CD4-positive, alpha-beta T cell treated with Interleukin-6 at 100 ng/mL for 8 hours (primary cell): ENCODE results near the gene NUP133.
"Not testable (repeated sequence)": the region's sequence is repeated elsewhere in the genome, so short reads cannot be mapped to it uniquely, and the experiment has no call there.

Experiments
- DNase-seq: peaks from one replicate; pipeline ENCODE4 v3.0.0-alpha.2; 2020; ENCODE audit warnings: mixed read lengths, low spot score

NUP133 gene

GRCh38 chr1:229507951-229508822 is at the start of gene NUP133:
NUP133 (minus strand) TSS chr1:229508341; CDS start chr1:229508249, 92 bp downstream.
- DNase-seq, result peak; percentile 96

- peak; percentile 31 for DNase-seq
These were observed 49.2 kb upstream of the NUP133 start for GRCh38 chr1:229557200-229557850.

GRCh38 chr1:229554886-229555621 is 46.9 kb upstream of the NUP133 start:
- DNase-seq, result no peak

GRCh38 chr1:229553621-229554130 is 45.5 kb upstream of the NUP133 start:
- DNase-seq, result no peak

GRCh38 chr1:229552732-229553131 is 44.6 kb upstream of the NUP133 start:
- DNase-seq, result no peak

- DNase-seq, result no peak
These were observed 42.8 kb upstream of the NUP133 start for GRCh38 chr1:229550812-229551567.

- DNase-seq, result no peak
These were observed 39.4 kb upstream of the NUP133 start for GRCh38 chr1:229547542-229547941.

GRCh38 chr1:229544587-229544986 is 36.4 kb upstream of the NUP133 start:
- no peak for DNase-seq

- no peak for DNase-seq
These were observed 31.8 kb upstream of the NUP133 start for GRCh38 chr1:229539863-229540506.

- DNase-seq, result no peak
These were observed 30.8 kb upstream of the NUP133 start for GRCh38 chr1:229538945-229539344.

GRCh38 chr1:229537894-229538293 is 29.8 kb upstream of the NUP133 start:
- DNase-seq, result no peak

- no peak for DNase-seq
These were observed 28.8 kb upstream of the NUP133 start for GRCh38 chr1:229536982-229537381.

- no peak for DNase-seq
These were observed 27.1 kb upstream of the NUP133 start for GRCh38 chr1:229535230-229535629.

GRCh38 chr1:229531326-229531725 is 23.2 kb upstream of the NUP133 start:
- DNase-seq, result no peak

GRCh38 chr1:229529639-229530038 is 21.5 kb upstream of the NUP133 start:
- no peak for DNase-seq

GRCh38 chr1:229526695-229527094 is 18.6 kb upstream of the NUP133 start:
- no peak for DNase-seq

- DNase-seq, result no peak
These were observed 14.9 kb upstream of the NUP133 start for GRCh38 chr1:229523052-229523451.

- DNase-seq, result peak; percentile 72
These were observed 6.6 kb upstream of the NUP133 start for GRCh38 chr1:229514578-229515275.

- DNase-seq, result not testable (repeated sequence)
These were observed 3.5 kb upstream of the NUP133 start for GRCh38 chr1:229511625-229512024.

GRCh38 chr1:229511201-229511600 is 3.1 kb upstream of the NUP133 start:
- DNase-seq, result not testable (repeated sequence)
